ENCODE results near the gene CACNA1I. TPM values are rescaled to one million over a fixed set of nuclear protein-coding genes. Genes with fewer than 3 reads are reported as not detected.

CACNA1I gene
- total and polyA plus RNA-seq, 2 donors (not counting 3 experiments of a cell fraction or from before 2014, with no cell fraction given): not detected

DNA sequence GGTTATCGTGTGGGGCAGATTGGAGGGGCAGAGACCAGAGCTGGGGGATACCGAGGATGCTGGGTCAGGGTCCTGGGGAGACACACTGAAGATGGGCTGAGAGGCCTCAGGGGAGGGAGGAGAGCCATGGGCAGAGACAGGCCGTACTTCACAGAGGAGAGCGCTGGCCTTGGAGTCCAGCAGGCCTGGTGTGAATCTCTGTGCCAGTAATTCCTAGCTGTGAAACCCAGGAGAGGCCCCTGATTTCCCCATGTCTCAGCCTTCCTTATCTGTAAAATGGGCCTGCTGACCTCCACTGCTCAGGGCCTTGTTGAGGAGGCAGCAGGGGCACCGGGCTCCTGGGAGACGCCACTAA is 23.4 kb downstream of the CACNA1I start:
- Histone ChIP-seq H3K79me2 (ENCODE audit: control insufficient read depth, insufficient read depth, low read length) (no peaks in the 10 kb centered on the region), H3K27me3 (ENCODE audit: control insufficient read depth in 2 of 2, insufficient read depth in 2 of 2, low read length in 2 of 2) (peaks cover 0 to 4% of the 10 kb centered on the region in 2 experiments), H3K9me3 (replicated peaks; ENCODE audit: control insufficient read depth, insufficient read depth, low read length) (no peaks in the 10 kb centered on the region), H2AFZ (ENCODE audit: low read depth, low read length) (no peak overlapping the region), H3K36me3 (ENCODE audit: control insufficient read depth in 2 of 2, extremely low read depth in 1 of 2, insufficient read depth in 2 of 2, low read length in 2 of 2) (no peaks in the 10 kb centered on the region), H3K4me3 (replicated peaks in 1 of 3; ENCODE audit: insufficient read depth in 1 of 3, low read depth in 1 of 3, low read length in 3 of 3) (no peak overlapping the region), H3K9ac (replicated peaks; ENCODE audit: extremely low read depth, insufficient read depth, low read length) (no peak overlapping the region), H3K9me1 (replicated peaks; ENCODE audit: control insufficient read depth, extremely low read depth, insufficient read depth, low read length) (no peaks in the 10 kb centered on the region), H3K27ac (ENCODE audit: insufficient read depth, low read depth, low read length) (no peak overlapping the region), H3K4me1 (ENCODE audit: control insufficient read depth, extremely low read depth, insufficient read depth, low read length) (no peaks in the 10 kb centered on the region), H3K4me2 (ENCODE audit: insufficient read depth, low read length) (no peak overlapping the region), H4K20me1 (replicated peaks; ENCODE audit: control insufficient read depth, extremely low read depth, insufficient read depth, low read length) (no peaks in the 10 kb centered on the region)
- intact Hi-C loops (cut with micrococcal nuclease): no loop called here
- ChIA-PET POLR2A (no interaction called here), CTCF (interaction anchor here (0.7 to 1.3 kb wide), 4 partner anchors 19 to 431 kb away, joined by 3 to 4 read pairs (median 3); no protein-coding TSS in a partner anchor)
- DNase-seq (ENCODE audit: low read depth, low spot score) (no peak), FAIRE-seq (no peak)
- no peak for TF ChIP-seq CTCF (IDR thresholded peaks at IDR 0.05; ENCODE audit: extremely low read depth in 1 of 2, insufficient read depth in 1 of 2, low read depth in 1 of 2, low read length in 2 of 2)
- TF ChIP-seq EZH2 (IDR thresholded peaks at IDR 0.05; ENCODE audit: borderline replicate concordance, low read depth, low read length, severe bottlenecking): no peak
- TF ChIP-seq, protein P1, sequence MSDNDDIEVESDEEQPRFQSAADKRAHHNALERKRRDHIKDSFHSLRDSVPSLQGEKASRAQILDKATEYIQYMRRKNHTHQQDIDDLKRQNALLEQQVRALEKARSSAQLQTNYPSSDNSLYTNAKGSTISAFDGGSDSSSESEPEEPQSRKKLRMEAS (IDR thresholded peaks at IDR 0.05; ENCODE audit: insufficient read depth, insufficient read length): no peak
- no peak for TF ChIP-seq FOS (IDR thresholded peaks at IDR 0.05; ENCODE audit: borderline replicate concordance, insufficient read depth, low read length)
- TF ChIP-seq GATA2 (IDR thresholded peaks at IDR 0.05; ENCODE audit: insufficient read depth, insufficient read length, low read depth, low read length): no peak
- TF ChIP-seq JUN (IDR thresholded peaks at IDR 0.05; ENCODE audit: borderline replicate concordance, insufficient read depth, insufficient read length, low read depth): no peak
- TF ChIP-seq POLR2AphosphoS5 (IDR thresholded peaks at IDR 0.05; ENCODE audit: insufficient read depth, low read depth, low read length): no peak
- no peak for TF ChIP-seq MYC (IDR thresholded peaks at IDR 0.05; ENCODE audit: low read depth, low read length)
- no peak for TF ChIP-seq POLR2A (IDR thresholded peaks at IDR 0.05; ENCODE audit: low read depth, low read length)
- BruUV-seq (replicated peaks): no TSS peak
- dilution Hi-C loops (cut with MboI; ENCODE audit: extremely low pct_ligation_motif_present, low sequenced_read_pairs): no loop called here
